PC-3 (cell line): ENCODE results near the gene ETV6.

Experiments
- CTCF ChIP-seq: fragments of 300-600 bp; sonication (generic); conservative IDR thresholded peaks from 2 replicates; pipeline ENCODE4 v1.5.1; 2017; ENCODE audit warnings: antibody characterized with exemption, low read depth, mild to moderate bottlenecking, low read length
- EZH2phosphoT487 ChIP-seq: fragments of 300-600 bp; sonication (generic); IDR thresholded peaks from 2 replicates; pipeline ENCODE4 v1.6.1; 2018; ENCODE audit warnings: mild to moderate bottlenecking, antibody characterized with exemption, low read length, borderline replicate concordance

GRCh38 chr12:11762723-11763326 lies 113.4 kb downstream of the ETV6 start:
- TF ChIP-seq EZH2phosphoT487 (no peak), CTCF (no peak)
